K562 (cell line): Measurements from ENCODE around the gene ITGAL. TPM values are rescaled to one million over a fixed set of nuclear protein-coding genes. Genes with fewer than 3 reads are reported as not detected.

Experiments used
- ASH1L ChIP-seq: fragments of 450-650 bp; IDR thresholded peaks from 2 replicates; pipeline ENCODE4 v1.6.1; 2018; ENCODE audit warnings: borderline replicate concordance, mild to moderate bottlenecking, low read depth; ENCODE audit not compliant: partially characterized antibody
- CCAR2 ChIP-seq: fragments of 200-400 bp; formaldehyde crosslinking; IDR thresholded peaks from 2 replicates; pipeline ENCODE4 v1.6.1; 2017; ENCODE audit warnings: mild to moderate bottlenecking, low read depth, low read length
- FOXK1 ChIP-seq: sonication (generic); formaldehyde crosslinking; IDR thresholded peaks from 2 replicates; pipeline ENCODE4 v1.8.0; 2022; ENCODE audit warnings: missing genetic modification reagents, mild to moderate bottlenecking, borderline replicate concordance
- KLF10 ChIP-seq: fragments of 250-450 bp; sonication (Bioruptor Pico); IDR thresholded peaks from 2 replicates; pipeline ENCODE4 v1.6.1; 2021; ENCODE audit warnings: matching md5 sums
- LCOR ChIP-seq: sonication (generic); formaldehyde crosslinking; IDR thresholded peaks from 2 replicates; pipeline ENCODE4 v1.8.0; 2022; ENCODE audit warnings: mild to moderate bottlenecking, missing genetic modification reagents
- RCOR1 ChIP-seq, 2 experiments: IDR thresholded peaks; 2 replicates each; pipeline ENCODE4 v1.6.1; 2012; ENCODE audit warnings: low read depth in 2 of 2, low read length in 2 of 2, borderline replicate concordance in 1 of 2, improper control_type of control experiment in 1 of 2
- SMAD2 ChIP-seq: fragments of 150-350 bp; IDR thresholded peaks from 2 replicates; pipeline ENCODE4 v1.6.1; 2014; ENCODE audit warnings: low read depth, mild to moderate bottlenecking, low read length
- SMAD4 ChIP-seq: fragments of 250-450 bp; sonication (Bioruptor Pico); conservative IDR thresholded peaks from 2 replicates; pipeline ENCODE4 v1.8.0; 2021; ENCODE audit warnings: inconsistent platforms, mild to moderate bottlenecking, moderate library complexity
- ZNF124 ChIP-seq: sonication (generic); formaldehyde crosslinking; IDR thresholded peaks from 2 replicates; pipeline ENCODE4 v1.8.1; 2022; ENCODE audit warnings: missing genetic modification reagents
- ZNF583 ChIP-seq: fragments of 250-450 bp; sonication (Bioruptor Pico); IDR thresholded peaks from 2 replicates; pipeline ENCODE4 v1.4.0; 2020
- ZNF696 ChIP-seq: fragments of 250-450 bp; sonication (Bioruptor Pico); conservative IDR thresholded peaks from 2 replicates; pipeline ENCODE4 v1.4.0; 2020; ENCODE audit warnings: mild to moderate bottlenecking, moderate library complexity
- polyA plus RNA-seq, 8 experiments: library from polyadenylated mRNA; depleted of rRNA in 4 of 8; stranded (reverse) in 5 of 8; unstranded in 3 of 8; fragments of >200 nt; fragmentation: Nextera tagmentation in 2 of 8; fragmentation: Illumina TruSeq in 1 of 8; extraction: Ambion mirVana in 2 of 8; extraction: Trizol in 1 of 8; gene quantifications; 2 replicates each; pipeline versions ENCODE4 v1.2.1 to v1.2.3, GENCODE V29; 2011 to 2014; ENCODE audit warnings: inconsistent platforms in 1 of 8, missing spikeins in 1 of 8
- total RNA-seq, 7 experiments: library from RNA; depleted of rRNA in 6 of 7; stranded (reverse); fragments of >200 nt in 6 of 7; fragmentation: Illumina TruSeq in 2 of 7; extraction: Trizol in 2 of 7; gene quantifications; 2 replicates each; pipeline versions ENCODE4 v1.2.1 to v1.2.3, GENCODE V29; 2011 to 2021; ENCODE audit warnings: low replicate concordance in 1 of 7
- TF ChIP-seq, protein P1 (sequence below): fragments of 250-450 bp; sonication (Bioruptor Pico); IDR thresholded peaks from 2 replicates; pipeline ENCODE4 v1.5.1; 2021; ENCODE audit warnings: mild to moderate bottlenecking
- TF ChIP-seq, protein P2 (sequence below): sonication (generic); formaldehyde crosslinking; IDR thresholded peaks from 2 replicates; pipeline ENCODE4 v1.9.0; 2022; ENCODE audit warnings: mild to moderate bottlenecking, missing genetic modification reagents
- TF ChIP-seq, protein P3 (sequence below): sonication (generic); formaldehyde crosslinking; IDR thresholded peaks from 2 replicates; pipeline ENCODE4 v1.8.0; 2022; ENCODE audit warnings: mild to moderate bottlenecking, missing genetic modification reagents, borderline replicate concordance
- TF ChIP-seq, protein P4 (sequence below), 3 experiments: fragments of 200-800 bp in 1 of 3; fragments of 250-450 bp in 1 of 3; fragments of 450-650 bp in 1 of 3; sonication (Bioruptor Pico) in 1 of 3; sonication (Bioruptor generic) in 1 of 3; formaldehyde crosslinking in 1 of 3; IDR thresholded peaks; 2 replicates each; pipeline versions ENCODE4 v1.6.1 to v1.8.0; 2016 to 2022; ENCODE audit warnings: mild to moderate bottlenecking in 2 of 3, missing genetic modification characterization in 2 of 3, missing compliant biosample characterization in 1 of 3, moderate library complexity in 1 of 3
- TF ChIP-seq, protein P5 (sequence below): fragments of 450-650 bp; formaldehyde crosslinking; IDR thresholded peaks from 2 replicates; pipeline ENCODE4 v1.4.0; 2022; ENCODE audit warnings: mild to moderate bottlenecking, moderate library complexity

ITGAL gene
- total and polyA plus RNA-seq, 9 of the 15 experiments (the other 6 are each of a cell fraction or from before 2014, with no cell fraction given), result 0.01 to 0.53 TPM; not detected in 7

DNA sequence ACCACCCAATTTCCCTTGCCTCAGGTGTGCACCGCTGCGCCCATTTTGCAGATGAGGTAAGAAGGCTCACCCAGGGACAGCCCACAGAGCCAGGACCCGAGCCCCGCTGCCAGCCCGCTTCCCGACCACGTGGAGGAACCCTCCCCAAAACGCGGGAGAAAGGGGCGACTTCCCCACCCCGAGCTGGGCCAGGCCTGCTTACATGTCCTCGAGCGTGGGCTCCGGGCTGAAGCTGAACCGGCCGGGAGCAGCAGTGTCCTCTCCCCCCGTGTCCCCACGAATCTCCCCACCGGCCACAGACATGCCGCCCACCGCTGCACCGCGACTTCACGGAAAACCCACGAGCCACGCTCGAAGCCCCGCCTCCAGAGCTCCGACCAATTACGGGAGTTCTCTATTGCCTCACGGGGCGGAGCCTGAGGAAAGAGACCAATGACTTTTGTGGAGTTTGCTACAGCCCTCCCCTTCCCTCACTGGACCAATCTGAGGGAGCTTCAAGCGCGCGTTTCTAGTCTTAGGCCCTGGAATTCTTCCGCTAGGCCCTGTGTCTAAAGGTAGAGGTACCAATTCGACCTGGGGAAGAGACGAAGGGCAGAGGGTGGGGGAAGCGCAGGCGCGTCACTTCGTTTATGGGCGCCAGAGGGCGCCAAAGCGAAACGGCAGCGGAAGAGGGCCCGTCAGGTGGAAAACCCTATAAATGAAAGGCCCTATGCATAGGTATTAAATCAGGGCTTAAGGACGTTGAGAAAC lies 42.7 kb upstream of the ITGAL start, which contains the start of gene DCTPP1 (continued):
- TF ChIP-seq, protein P1, sequence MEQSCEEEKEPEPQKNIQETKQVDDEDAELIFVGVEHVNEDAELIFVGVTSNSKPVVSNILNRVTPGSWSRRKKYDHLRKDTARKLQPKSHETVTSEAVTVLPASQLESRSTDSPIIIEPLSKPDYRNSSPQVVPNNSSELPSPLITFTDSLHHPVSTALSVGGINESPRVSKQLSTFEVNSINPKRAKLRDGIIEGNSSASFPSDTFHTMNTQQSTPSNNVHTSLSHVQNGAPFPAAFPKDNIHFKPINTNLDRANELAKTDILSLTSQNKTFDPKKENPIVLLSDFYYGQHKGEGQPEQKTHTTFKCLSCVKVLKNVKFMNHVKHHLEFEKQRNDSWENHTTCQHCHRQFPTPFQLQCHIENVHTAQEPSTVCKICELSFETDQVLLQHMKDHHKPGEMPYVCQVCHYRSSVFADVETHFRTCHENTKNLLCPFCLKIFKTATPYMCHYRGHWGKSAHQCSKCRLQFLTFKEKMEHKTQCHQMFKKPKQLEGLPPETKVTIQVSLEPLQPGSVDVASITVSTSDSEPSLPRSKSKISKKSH (CRISPR knock-in tag), result no peak
- TF ChIP-seq, protein P2, sequence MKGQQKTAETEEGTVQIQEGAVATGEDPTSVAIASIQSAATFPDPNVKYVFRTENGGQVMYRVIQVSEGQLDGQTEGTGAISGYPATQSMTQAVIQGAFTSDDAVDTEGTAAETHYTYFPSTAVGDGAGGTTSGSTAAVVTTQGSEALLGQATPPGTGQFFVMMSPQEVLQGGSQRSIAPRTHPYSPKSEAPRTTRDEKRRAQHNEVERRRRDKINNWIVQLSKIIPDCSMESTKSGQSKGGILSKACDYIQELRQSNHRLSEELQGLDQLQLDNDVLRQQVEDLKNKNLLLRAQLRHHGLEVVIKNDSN, result peak; percentile 62
- TF ChIP-seq ASH1L (peak; percentile 39), SMAD4 (CRISPR knock-in tag) (peak; percentile 60), SMAD2 (no peak), FOXK1 (CRISPR knock-in tag) (no peak), LCOR (CRISPR knock-in tag) (peak; percentile 82), KLF10 (no peak), RCOR1 (IDR thresholded peaks at IDR 0.05; ENCODE audit: borderline replicate concordance in 1 of 2, low read depth in 2 of 2, low read length in 2 of 2) (peak; percentile 51 to 68; a peak in 3 of 4 replicates), ZNF583 (CRISPR knock-in tag) (0 out of 2 replicates have a peak, but pooled peaks have one; percentile 25), CCAR2 (no peak), ZNF124 (CRISPR knock-in tag) (no peak), ZNF696 (CRISPR knock-in tag) (no peak)
- TF ChIP-seq, protein P3, sequence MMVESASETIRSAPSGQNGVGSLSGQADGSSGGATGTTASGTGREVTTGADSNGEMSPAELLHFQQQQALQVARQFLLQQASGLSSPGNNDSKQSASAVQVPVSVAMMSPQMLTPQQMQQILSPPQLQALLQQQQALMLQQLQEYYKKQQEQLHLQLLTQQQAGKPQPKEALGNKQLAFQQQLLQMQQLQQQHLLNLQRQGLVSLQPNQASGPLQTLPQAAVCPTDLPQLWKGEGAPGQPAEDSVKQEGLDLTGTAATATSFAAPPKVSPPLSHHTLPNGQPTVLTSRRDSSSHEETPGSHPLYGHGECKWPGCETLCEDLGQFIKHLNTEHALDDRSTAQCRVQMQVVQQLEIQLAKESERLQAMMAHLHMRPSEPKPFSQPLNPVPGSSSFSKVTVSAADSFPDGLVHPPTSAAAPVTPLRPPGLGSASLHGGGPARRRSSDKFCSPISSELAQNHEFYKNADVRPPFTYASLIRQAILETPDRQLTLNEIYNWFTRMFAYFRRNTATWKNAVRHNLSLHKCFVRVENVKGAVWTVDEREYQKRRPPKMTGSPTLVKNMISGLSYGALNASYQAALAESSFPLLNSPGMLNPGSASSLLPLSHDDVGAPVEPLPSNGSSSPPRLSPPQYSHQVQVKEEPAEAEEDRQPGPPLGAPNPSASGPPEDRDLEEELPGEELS, result 0 out of 2 replicates have a peak, but pooled peaks have one; percentile 20
- TF ChIP-seq, protein P4, sequence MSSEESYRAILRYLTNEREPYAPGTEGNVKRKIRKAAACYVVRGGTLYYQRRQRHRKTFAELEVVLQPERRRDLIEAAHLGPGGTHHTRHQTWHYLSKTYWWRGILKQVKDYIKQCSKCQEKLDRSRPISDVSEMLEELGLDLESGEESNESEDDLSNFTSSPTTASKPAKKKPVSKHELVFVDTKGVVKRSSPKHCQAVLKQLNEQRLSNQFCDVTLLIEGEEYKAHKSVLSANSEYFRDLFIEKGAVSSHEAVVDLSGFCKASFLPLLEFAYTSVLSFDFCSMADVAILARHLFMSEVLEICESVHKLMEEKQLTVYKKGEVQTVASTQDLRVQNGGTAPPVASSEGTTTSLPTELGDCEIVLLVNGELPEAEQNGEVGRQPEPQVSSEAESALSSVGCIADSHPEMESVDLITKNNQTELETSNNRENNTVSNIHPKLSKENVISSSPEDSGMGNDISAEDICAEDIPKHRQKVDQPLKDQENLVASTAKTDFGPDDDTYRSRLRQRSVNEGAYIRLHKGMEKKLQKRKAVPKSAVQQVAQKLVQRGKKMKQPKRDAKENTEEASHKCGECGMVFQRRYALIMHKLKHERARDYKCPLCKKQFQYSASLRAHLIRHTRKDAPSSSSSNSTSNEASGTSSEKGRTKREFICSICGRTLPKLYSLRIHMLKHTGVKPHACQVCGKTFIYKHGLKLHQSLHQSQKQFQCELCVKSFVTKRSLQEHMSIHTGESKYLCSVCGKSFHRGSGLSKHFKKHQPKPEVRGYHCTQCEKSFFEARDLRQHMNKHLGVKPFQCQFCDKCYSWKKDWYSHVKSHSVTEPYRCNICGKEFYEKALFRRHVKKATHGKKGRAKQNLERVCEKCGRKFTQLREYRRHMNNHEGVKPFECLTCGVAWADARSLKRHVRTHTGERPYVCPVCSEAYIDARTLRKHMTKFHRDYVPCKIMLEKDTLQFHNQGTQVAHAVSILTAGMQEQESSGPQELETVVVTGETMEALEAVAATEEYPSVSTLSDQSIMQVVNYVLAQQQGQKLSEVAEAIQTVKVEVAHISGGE (CRISPR knock-in tag; IDR thresholded peaks at IDR 0.05), result no peak; a peak in 3 of 6 replicates
- TF ChIP-seq, protein P5, sequence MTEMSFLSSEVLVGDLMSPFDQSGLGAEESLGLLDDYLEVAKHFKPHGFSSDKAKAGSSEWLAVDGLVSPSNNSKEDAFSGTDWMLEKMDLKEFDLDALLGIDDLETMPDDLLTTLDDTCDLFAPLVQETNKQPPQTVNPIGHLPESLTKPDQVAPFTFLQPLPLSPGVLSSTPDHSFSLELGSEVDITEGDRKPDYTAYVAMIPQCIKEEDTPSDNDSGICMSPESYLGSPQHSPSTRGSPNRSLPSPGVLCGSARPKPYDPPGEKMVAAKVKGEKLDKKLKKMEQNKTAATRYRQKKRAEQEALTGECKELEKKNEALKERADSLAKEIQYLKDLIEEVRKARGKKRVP (CRISPR knock-in tag), result 0 out of 2 replicates have a peak, but pooled peaks have one; percentile 46
